ENCODE data around the gene GAS2. TPM values are rescaled to one million over a fixed set of nuclear protein-coding genes. Genes with fewer than 3 reads are reported as not detected.
A peak's percentile ranks its signal among the peaks of the same experiment; 100 is the strongest.

Gene GAS2
- total RNA-seq, 2 experiments from 2014 or later: 1.9 to 2.4 TPM

DNA sequence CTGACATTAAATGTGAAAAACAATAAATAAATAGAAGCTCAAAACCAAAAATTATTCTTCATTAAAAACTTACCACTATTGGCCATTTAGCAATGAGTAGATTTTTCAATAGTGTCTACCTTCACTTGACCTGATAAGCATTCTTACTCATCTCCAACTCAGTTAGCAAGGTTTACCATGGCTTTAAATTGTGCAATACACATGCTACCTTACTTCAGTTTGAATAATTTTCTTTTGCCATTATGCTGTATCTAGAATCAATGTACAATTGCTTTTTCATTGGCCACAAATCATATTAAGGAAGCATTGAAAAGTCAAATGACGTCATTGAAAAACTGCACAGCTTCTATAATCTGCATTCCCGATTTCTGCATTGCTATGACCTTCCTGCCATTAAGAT lies 98.3 kb downstream of the GAS2 start:
- DNase-seq (no peak), ATAC-seq (ENCODE audit: low read depth) (no peak)
- no peaks in the 10 kb centered on the region for H3K27me3 Mint-ChIP-seq
- H3K9me3 Mint-ChIP-seq: peaks cover 1% of the 10 kb centered on the region
- no peak overlapping the region for H3K4me3 Mint-ChIP-seq
- no peak overlapping the region for H3K27ac Mint-ChIP-seq
- no peaks in the 10 kb centered on the region for H3K4me1 Mint-ChIP-seq
- H3K36me3 Mint-ChIP-seq: no peaks in the 10 kb centered on the region
- POLR2A ChIA-PET: no interaction called here

- POLR2A ChIA-PET: no interaction called here
- no peak for ATAC-seq (ENCODE audit: low read depth)
- peaks cover 1% of the 10 kb centered on the region for H3K9me3 Mint-ChIP-seq
- H3K4me3 Mint-ChIP-seq: no peak overlapping the region
- H3K27ac Mint-ChIP-seq: no peak overlapping the region
- H3K27me3 Mint-ChIP-seq: no peaks in the 10 kb centered on the region
- H3K4me1 Mint-ChIP-seq: no peaks in the 10 kb centered on the region
- no peak for DNase-seq
- no peaks in the 10 kb centered on the region for H3K36me3 Mint-ChIP-seq
These were observed 101.9 kb downstream of the GAS2 start for GRCh38 chr11:22768281-22768680.

GRCh38 chr11:22769081-22769480 lies 102.7 kb downstream of the GAS2 start:
- ATAC-seq (ENCODE audit: low read depth) (no peak), DNase-seq (no peak)
- Mint-ChIP-seq H3K27ac (no peak overlapping the region), H3K4me3 (no peak overlapping the region), H3K36me3 (no peaks in the 10 kb centered on the region), H3K4me1 (no peaks in the 10 kb centered on the region), H3K27me3 (no peaks in the 10 kb centered on the region), H3K9me3 (peaks cover 1% of the 10 kb centered on the region)
- POLR2A ChIA-PET: no interaction called here

DNA sequence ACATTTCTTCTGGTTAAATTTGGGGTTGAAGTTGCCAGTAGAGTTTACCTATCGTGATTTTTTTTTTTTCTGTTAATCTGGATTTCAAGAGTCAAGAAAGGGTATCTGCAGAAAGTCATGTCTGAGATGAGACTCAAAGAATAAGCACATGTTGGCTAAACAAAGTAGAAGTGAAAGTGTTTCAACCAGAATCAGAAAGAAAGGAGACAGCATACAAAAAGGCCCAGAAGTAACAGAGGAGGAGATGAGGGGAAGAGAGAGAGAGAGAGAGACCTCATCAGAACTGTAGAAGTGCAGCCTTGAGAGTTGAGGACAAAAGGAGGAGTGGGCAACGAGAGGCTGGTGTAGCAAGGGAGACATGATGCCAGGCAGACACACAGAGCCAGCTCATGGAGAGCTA lies 108.3 kb downstream of the GAS2 start:
- no peak overlapping the region for H3K27ac Mint-ChIP-seq
- POLR2A ChIA-PET: no interaction called here
- H3K4me1 Mint-ChIP-seq: no peaks in the 10 kb centered on the region
- no peaks in the 10 kb centered on the region for H3K9me3 Mint-ChIP-seq
- H3K27me3 Mint-ChIP-seq: no peaks in the 10 kb centered on the region
- H3K4me3 Mint-ChIP-seq: no peak overlapping the region
- no peaks in the 10 kb centered on the region for H3K36me3 Mint-ChIP-seq
- DNase-seq (no peak), ATAC-seq (ENCODE audit: low read depth) (no peak)

GRCh38 chr11:22775248-22775647 lies 108.8 kb downstream of the GAS2 start:
- H3K4me1 Mint-ChIP-seq: no peaks in the 10 kb centered on the region

DNA sequence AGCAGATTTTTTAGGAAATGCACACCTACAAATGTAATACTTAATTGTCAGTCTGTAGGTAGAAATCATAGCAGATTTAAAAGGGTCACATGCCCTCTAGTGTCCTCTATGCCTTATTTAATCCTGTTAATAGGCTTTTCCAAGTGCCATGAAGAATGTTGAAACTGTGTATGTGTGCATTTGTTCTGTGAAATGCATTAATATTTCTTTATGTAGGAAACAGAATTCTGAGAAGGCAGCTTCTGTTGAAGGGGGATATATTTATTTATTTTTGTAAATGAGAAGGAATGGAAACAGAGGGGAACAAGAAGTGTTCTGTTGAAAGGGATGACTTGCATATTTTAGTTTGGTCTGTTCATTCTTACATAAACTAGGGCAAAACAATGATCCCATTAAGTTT lies 112.2 kb downstream of the GAS2 start:
- Mint-ChIP-seq H3K4me1 (peaks cover 6% of the 10 kb centered on the region), H3K9me3 (no peaks in the 10 kb centered on the region), H3K4me3 (no peak overlapping the region), H3K27me3 (no peaks in the 10 kb centered on the region), H3K36me3 (no peaks in the 10 kb centered on the region), H3K27ac (no peak overlapping the region)
- ATAC-seq (ENCODE audit: low read depth) (no peak), DNase-seq (no peak)
- POLR2A ChIA-PET: no interaction called here

More at GRCh38 chr11:22775248-22775647, 108.8 kb downstream of the GAS2 start:
- no peak for DNase-seq
- no peaks in the 10 kb centered on the region for H3K27me3 Mint-ChIP-seq
- H3K36me3 Mint-ChIP-seq: no peaks in the 10 kb centered on the region
- no peak overlapping the region for H3K27ac Mint-ChIP-seq
- no peaks in the 10 kb centered on the region for H3K9me3 Mint-ChIP-seq
- no peak for ATAC-seq (ENCODE audit: low read depth)
- POLR2A ChIA-PET: no interaction called here
- H3K4me3 Mint-ChIP-seq: no peak overlapping the region

- H3K4me1 Mint-ChIP-seq: peaks cover 6% of the 10 kb centered on the region
- POLR2A ChIA-PET: no interaction called here
- no peak overlapping the region for H3K4me3 Mint-ChIP-seq
- H3K36me3 Mint-ChIP-seq: no peaks in the 10 kb centered on the region
- DNase-seq (no peak), ATAC-seq (ENCODE audit: low read depth) (no peak)
- no peak overlapping the region for H3K27ac Mint-ChIP-seq
- peaks cover 2% of the 10 kb centered on the region for H3K9me3 Mint-ChIP-seq
- no peaks in the 10 kb centered on the region for H3K27me3 Mint-ChIP-seq
These were observed 113.4 kb downstream of the GAS2 start for GRCh38 chr11:22779850-22780249.

DNA sequence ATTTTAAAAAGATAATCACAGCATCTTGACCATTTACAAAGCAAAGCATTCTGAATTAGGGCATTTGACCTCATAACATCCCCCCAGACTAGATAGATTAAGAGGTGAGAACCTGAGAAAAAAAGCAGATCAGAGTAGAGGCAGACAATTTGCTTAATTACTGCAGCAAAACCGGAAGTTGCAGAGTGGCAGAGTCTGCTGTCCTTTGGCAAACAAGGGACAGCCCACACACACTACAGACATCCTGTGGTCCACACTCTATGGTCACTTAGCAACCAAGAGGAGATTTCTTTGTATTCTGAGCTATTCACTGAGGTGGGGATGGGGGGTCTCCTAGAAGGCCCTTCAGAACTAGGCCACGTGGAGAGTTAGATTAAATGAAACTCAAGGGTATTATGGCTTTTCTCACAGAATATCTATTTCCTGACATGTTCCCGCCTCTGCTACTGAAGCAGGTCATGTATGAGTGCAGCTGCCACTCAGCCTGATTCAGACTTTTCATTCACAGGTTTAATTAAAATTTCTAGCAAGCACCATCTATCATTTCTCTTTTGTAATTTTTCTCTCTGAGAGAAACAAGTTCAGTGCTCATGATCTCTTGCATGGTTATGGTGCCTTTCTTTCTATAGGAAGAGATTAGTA lies 114.7 kb downstream of the GAS2 start:
- Mint-ChIP-seq H3K4me1 (peaks cover 6% of the 10 kb centered on the region), H3K9me3 (peaks cover 2% of the 10 kb centered on the region), H3K27me3 (no peaks in the 10 kb centered on the region), H3K4me3 (no peak overlapping the region), H3K36me3 (no peaks in the 10 kb centered on the region), H3K27ac (peak overlapping the region; percentile 12)
- ATAC-seq (ENCODE audit: low read depth): peak; percentile 33
- POLR2A ChIA-PET: no interaction called here
- DNase-seq: no peak

DNA sequence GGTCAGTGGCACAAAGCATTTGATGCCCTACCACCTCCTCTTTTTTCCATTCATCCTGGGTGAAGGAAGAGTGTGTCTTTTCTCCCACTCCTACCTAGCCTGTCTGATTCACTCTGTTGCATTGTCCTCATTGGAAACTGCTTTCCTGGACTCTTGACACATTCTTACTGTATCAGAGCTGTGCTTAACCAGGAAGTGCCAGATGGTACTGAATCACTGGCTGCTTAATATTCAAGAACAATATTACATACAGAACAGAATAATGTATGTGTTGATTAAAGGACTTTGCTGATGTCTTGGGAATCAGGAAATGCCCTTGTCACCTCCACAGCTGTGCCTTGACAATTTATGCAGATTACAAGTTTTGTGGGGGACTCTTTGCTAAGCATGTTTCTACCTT lies 118.8 kb downstream of the GAS2 start:
- H3K27me3 Mint-ChIP-seq: no peaks in the 10 kb centered on the region
- POLR2A ChIA-PET: no interaction called here
- no peak overlapping the region for H3K4me3 Mint-ChIP-seq
- H3K36me3 Mint-ChIP-seq: no peaks in the 10 kb centered on the region
- peaks cover 2% of the 10 kb centered on the region for H3K9me3 Mint-ChIP-seq
- no peak for DNase-seq
- no peak for ATAC-seq (ENCODE audit: low read depth)
- H3K27ac Mint-ChIP-seq: no peak overlapping the region
- H3K4me1 Mint-ChIP-seq: peaks cover 6% of the 10 kb centered on the region

DNA sequence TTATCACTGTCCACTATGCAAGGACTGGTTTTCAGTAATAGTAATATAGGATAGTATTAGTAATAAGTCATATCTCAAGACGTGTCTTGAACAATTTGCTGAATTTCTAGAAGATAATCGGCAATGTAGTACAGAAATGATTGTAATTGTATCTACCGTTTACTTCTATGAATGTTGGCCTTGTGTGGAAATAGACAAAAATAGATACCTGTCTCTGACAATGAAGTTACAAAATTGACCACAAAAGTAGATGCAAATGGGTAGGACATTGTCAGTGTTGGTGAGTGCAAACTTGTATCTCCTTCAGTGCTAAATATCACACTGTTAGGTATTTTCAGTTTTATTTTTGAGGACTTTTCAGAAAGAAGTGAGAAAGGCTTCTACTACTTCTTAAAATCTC lies 120.1 kb downstream of the GAS2 start:
- H3K27me3 Mint-ChIP-seq: peaks cover 3% of the 10 kb centered on the region
- no peak for ATAC-seq (ENCODE audit: low read depth)
- H3K4me3 Mint-ChIP-seq: no peak overlapping the region
- POLR2A ChIA-PET: no interaction called here
- H3K27ac Mint-ChIP-seq: no peak overlapping the region
- H3K4me1 Mint-ChIP-seq: no peaks in the 10 kb centered on the region
- H3K9me3 Mint-ChIP-seq: peaks cover 2% of the 10 kb centered on the region
- no peaks in the 10 kb centered on the region for H3K36me3 Mint-ChIP-seq
- no peak for DNase-seq

DNA sequence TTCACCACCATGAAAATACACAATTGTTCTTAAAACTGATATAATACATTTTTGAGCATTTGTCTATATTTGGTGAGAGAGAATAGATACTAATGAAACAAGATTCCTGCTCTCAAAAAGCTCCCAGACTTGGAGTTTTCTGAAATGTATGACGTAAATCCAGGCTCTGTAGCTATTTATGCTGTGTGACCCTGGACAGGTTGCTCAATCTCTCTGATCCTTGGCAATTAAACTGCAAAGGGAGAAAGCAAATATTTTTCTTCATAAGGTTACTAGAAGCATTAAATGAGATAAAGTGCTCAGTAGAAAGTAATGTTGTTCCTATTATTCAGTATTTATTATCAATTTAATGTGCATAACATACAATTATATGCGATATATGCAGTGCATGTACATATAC lies 120.6 kb downstream of the GAS2 start:
- H3K4me3 Mint-ChIP-seq: no peak overlapping the region
- no peak for ATAC-seq (ENCODE audit: low read depth)
- H3K27me3 Mint-ChIP-seq: peaks cover 3% of the 10 kb centered on the region
- DNase-seq: no peak
- no peak overlapping the region for H3K27ac Mint-ChIP-seq
- H3K36me3 Mint-ChIP-seq: no peaks in the 10 kb centered on the region
- POLR2A ChIA-PET: no interaction called here
- H3K4me1 Mint-ChIP-seq: no peaks in the 10 kb centered on the region
- H3K9me3 Mint-ChIP-seq: peaks cover 2% of the 10 kb centered on the region

GRCh38 chr11:22787551-22788162 lies 121.2 kb downstream of the GAS2 start:
- no peak for DNase-seq
- peaks cover 3% of the 10 kb centered on the region for H3K27me3 Mint-ChIP-seq

DNA sequence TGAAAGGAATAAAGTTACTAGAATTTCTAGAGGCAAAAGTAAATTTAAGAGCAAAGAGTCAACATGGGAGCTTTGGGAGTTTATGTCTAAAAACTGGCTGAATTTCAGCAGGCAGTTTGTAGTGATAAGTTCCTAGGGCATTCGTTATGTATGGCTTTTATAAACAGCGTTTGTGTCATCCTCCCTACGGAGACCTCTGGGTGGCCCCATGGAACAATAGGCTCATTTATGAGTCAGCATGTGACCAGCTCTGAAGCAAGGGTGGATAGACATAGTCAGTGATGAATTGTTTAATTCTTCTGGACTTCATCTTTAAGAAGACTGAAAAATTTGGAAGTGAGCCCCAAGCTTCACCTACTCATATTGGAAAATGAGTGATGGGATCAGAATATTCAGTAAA lies 126.1 kb downstream of the GAS2 start:
- POLR2A ChIA-PET: no interaction called here
- Mint-ChIP-seq H3K27me3 (peaks cover 3% of the 10 kb centered on the region), H3K9me3 (no peaks in the 10 kb centered on the region), H3K4me3 (no peak overlapping the region), H3K36me3 (no peaks in the 10 kb centered on the region), H3K4me1 (no peaks in the 10 kb centered on the region), H3K27ac (no peak overlapping the region)
- ATAC-seq (ENCODE audit: low read depth) (no peak), DNase-seq (no peak)

More at GRCh38 chr11:22787551-22788162, 121.2 kb downstream of the GAS2 start:
- POLR2A ChIA-PET: no interaction called here
- Mint-ChIP-seq H3K4me1 (no peaks in the 10 kb centered on the region), H3K4me3 (no peak overlapping the region), H3K36me3 (no peaks in the 10 kb centered on the region), H3K9me3 (peaks cover 2% of the 10 kb centered on the region), H3K27ac (no peak overlapping the region)
- no peak for ATAC-seq (ENCODE audit: low read depth)

- DNase-seq (no peak), ATAC-seq (ENCODE audit: low read depth) (no peak)
- Mint-ChIP-seq H3K4me1 (no peaks in the 10 kb centered on the region), H3K36me3 (no peaks in the 10 kb centered on the region), H3K27ac (no peak overlapping the region), H3K9me3 (no peaks in the 10 kb centered on the region), H3K27me3 (peaks cover 3% of the 10 kb centered on the region), H3K4me3 (no peak overlapping the region)
- POLR2A ChIA-PET: no interaction called here
These were observed 129.5 kb downstream of the GAS2 start for GRCh38 chr11:22795914-22796313.
